ELF-1 (cell line): ENCODE data around the gene KRT72.
"Not testable (repeated sequence)": the region's sequence is repeated elsewhere in the genome, so short reads cannot be mapped to it uniquely, and the experiment has no call there.

ENCODE experiments used
- DNase-seq: peaks from one replicate; pipeline ENCODE4 v3.0.0-alpha.2; 2016; ENCODE audit warnings: low read depth, low spot score

Gene KRT72

GRCh38 chr12:52606581-52607218 lies 5.4 kb upstream of the KRT72 start:
- DNase-seq: no peak

DNA sequence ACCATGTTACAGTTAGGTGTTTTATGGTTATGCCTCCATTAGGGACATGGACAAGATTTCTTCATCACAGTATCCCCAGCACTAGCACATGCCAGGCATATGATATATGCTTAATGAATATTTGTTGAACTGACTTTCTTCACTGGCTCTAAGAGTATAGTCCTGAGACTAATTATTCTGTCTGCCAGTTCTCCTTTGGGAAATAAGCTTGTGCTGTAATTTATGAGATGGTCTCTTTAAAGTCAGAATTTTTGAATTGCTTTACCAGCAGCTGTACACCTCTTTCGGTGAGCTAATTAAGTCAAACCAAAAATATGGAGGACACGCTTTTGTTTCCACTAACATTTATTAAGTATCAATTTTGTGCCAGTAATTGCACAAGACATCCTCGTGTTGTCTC lies 4.8 kb upstream of the KRT72 start:
- no peak for DNase-seq

GRCh38 chr12:52605542-52605941 lies 4.3 kb upstream of the KRT72 start:
- no peak for DNase-seq

DNA sequence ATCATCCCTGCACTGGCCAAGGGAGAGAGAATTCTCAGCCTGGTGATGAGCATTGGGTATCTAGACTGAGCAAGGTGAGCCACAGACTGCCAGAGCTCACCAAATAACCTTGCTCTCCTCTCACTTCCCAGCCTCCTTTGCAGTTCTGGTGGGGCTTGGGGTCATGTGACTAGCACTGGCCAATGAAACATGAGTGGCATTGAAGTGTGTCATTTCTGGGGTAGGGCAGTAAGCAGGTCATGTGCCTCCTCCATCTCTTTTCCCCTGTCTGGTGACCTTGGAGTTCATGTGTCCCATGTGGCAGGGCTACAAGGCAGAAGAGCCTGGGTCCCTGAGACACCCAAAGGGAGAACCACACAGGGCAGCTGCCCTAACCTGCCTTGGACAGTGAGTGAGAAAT lies 3.6 kb upstream of the KRT72 start:
- DNase-seq: no peak

DNA sequence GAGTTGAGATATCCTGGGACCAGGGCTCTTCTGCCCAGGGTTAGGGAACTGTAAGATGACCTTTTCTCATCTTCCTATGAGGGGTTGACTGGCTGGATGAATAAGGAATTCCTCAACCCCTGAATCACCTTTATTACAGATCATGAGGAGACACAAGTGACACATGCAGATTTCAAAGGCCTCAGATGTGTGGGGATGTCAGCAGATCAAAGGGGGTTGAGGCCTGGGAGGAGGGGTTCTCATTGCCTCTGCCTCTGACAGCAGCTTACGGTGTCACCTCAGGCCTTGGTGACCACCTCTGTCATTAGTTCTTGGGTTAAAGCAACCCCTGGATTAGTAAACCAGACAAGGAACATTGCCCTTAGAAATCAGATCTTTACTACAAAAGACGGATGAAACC lies 2.1 kb upstream of the KRT72 start:
- DNase-seq: no peak

DNA sequence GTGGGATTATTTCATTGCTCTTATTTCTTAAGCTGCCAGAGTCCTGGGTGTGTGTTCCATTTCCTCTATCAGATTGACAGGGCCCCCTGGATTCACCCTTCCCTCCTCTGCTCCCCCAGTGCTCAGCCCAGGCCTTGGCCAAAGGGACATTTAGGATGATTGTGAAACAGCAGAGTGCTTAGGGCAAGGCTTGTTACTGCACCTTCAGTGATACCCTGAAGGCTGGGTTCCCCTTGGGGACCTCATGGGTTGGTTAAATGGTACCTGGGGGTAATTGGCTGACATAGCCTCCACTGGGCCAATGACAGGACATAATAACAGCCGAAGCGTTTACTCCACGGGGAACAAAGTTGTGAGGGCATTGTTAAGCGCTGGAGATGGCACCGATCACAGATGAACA lies 1.3 kb upstream of the KRT72 start:
- DNase-seq: no peak

- DNase-seq: no peak
These were observed 408 bp upstream of the KRT72 start for GRCh38 chr12:52601671-52602070.

DNA sequence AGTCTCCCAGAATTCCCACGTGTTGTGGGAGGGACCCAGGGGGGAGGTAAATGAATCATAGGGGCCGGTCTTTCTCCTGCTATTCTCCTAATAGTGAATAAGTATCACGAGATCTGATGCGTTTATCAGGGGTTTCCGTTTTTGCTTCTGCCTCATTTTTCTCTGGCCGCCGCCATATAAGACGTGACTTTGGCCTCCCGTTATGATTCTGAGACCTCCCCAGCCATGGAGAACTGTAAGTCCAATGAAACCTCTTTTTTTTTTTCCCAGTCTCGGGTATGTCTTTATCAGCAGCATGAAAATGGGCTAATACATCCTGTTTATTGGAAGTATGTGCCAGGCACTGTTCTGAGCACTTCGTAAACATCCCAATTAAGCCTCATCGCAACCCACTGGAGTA lies 788 bp downstream of the KRT72 start:
- DNase-seq: no peak

- DNase-seq: no peak
These were observed 1.2 kb downstream of the KRT72 start for GRCh38 chr12:52600071-52600470.

DNA sequence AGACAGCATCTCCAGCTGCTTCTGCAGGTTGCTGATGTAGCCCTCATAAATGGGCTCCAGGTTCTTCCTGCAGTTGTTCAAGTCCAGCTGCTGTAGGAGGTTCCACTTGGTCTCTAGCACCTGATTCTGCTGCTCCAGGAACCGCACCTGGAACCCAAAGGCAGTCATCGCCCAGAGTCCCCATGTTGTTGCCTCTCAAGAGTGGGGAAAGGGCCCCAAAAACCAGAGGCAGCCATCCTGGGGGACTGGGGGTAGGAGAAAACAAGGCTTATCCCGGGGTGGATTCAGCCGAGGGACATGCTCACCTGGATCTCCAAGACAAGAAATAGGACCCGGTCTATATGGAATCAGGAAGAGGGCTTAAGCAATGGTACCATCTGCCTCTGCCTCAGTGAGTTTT lies 2.3 kb downstream of the KRT72 start:
- no peak for DNase-seq

DNA sequence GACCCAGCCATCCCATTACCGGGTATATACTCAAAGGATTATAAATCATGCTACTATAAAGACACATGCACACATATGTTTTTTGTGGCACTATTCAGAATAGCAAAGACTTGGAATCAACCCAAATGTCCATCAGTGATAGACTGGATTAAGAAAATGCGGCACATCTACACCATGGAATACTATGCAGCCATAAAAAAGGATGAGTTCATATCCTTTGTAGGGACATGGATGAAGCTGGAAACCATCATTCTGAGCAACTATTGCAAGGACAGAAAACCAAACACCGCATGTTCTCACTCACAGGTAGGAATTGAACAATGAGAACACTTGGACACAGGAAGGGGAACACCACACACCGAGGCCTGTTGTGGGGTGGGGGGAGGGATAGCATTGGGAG lies 7.0 kb downstream of the KRT72 start:
- not testable (repeated sequence) for DNase-seq

DNA sequence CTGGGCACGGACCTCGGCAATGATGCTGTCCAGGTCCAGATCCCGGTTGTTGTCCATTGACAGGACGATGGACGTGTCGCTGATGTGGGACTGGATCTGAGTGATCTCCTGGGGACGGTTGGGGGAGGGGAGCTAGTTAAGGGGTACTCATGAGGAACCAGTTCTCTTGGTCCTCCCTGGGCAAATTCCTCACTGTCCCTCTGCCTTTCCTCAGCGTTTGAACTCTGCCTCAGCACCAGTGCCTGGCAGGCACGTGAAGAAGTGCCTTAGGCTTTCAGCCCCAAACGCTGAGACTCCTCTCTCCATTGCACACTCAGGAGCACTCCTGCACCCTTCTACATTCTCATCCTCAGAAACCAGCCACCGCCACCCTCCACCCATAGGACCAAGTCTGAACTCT lies 9.7 kb downstream of the KRT72 start:
- no peak for DNase-seq

GRCh38 chr12:52590021-52590420 lies 11.2 kb downstream of the KRT72 start:
- DNase-seq: no peak

- peak; percentile 35 for DNase-seq
These were observed 13.7 kb downstream of the KRT72 start for GRCh38 chr12:52587563-52587962.

DNA sequence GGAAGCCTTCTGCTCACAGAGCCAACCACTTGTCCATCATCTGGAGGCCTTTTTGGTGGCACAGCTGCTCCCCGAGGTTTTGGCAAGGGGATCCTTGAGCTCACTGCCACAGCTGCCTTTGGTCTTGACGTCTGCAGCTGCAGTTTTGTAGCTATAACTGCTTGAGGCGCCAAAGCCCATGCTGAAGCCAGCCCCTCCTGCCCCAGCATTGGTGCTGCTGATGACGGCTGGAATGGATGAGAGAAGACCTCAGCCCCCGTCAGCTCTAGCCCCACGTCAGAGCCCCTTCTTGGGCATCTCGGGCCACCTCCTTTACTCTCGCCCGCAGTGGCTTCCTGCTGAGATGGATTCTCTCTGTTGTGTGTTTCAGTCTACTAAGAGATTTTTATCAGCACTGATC lies 15.3 kb downstream of the KRT72 start:
- no peak for DNase-seq

DNA sequence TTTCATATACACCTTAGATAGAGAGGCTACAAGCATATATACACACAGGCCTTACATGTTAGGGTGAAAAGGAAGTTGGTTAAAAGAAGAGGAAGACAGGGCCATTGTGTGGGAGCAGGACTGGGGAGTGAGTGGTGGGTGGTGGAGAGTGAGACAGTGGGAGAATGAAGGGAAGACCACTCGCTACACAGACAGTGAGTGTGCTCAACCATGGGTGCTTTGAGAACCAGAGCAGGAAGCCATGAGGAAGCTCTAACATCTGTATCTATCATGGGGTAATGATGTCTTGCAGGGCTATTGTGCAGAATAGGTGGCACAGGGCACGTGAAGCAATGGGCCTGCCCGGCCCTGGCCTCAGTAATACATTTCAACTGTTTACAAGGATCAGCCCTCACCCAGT lies 16.2 kb downstream of the KRT72 start:
- DNase-seq: no peak

GRCh38 chr12:52584156-52584682 lies 17.0 kb downstream of the KRT72 start:
- no peak for DNase-seq

DNA sequence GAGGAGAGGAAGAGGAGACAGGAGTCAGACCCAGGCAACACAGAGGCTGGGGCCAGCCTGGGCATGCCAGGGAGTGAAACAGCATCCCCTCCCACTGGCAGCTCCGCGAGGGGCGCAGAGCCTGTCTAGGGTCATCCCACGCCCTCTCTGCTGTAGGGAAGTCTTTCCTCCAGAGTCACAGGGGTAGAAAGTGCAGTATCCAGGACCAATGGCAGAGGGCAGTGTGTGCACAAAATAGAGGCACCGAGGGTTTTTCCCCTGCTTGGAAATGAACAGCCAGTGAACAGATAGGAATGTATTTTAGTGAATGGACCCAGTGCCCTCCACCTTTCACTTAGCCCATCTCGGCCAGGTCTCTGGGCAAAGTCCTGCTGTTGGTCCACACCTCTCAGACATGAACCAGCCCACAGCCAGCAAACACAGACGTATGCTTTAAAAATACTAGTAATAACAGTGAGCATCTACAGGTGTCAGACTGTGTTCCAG lies 18.2 kb downstream of the KRT72 start:
- peak; percentile 78 for DNase-seq

GRCh38 chr12:52582486-52582885 lies 18.8 kb downstream of the KRT72 start:
- no peak for DNase-seq

GRCh38 chr12:52581481-52581880 lies 19.8 kb downstream of the KRT72 start:
- no peak for DNase-seq

GRCh38 chr12:52581066-52581465 lies 20.2 kb downstream of the KRT72 start:
- no peak for DNase-seq

GRCh38 chr12:52580496-52580895 lies 20.8 kb downstream of the KRT72 start:
- DNase-seq: no peak

DNA sequence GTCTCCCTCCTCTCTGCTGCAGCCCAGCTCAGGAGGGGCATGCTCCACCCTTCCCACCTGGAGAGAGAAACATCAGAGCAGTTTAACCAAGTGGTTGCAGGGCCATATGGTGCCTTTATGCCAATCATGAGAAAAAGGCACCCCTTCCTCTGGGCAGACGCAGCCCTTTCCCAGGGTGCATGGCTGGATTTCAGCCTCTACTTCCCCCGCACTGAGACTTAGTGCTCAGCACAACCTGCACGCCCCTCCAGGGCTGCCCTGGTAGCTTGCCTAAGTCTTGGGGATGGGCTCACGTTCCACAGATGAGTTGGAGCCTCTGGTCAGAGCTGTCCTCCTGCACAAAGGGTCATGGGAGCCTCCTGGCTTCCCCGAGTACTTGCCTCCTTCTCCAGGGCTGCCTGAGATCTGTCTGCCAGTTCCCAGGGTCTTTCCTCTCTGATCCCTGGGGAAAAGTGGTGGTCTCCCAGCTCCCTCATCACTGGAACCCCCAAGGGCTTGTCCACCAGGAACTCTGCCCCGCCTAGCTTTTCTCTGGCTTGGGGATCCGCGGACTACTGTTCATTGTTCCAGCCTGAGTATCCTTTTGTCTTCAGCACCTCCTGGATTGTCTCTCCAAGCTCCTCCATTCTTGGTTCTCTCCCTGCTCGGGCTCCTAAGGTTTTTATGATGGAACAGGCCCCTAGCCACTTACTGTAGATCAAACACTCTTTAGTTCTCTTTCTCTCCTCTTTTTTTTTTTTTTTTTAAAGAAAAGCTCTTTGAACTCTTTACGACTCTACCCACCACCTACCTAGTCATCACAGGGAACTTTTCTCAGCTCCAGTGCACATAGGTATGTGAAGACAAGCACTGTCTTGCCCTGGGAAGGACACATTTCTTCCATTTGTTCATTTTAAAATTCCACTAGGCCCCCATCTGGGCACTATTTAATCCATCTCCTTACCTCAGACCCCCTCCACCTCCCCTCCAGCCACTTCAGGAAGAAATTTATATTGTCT lies 21.5 kb downstream of the KRT72 start:
- DNase-seq: no peak
